HG03460 (cell line): ENCODE measurements around the gene PTPRT.

ENCODE experiments used
- ATAC-seq: cut with Tn5 transposase; IDR thresholded peaks from one replicate; pipeline ENCODE4 v1.9.1; 2021; ENCODE audit not compliant: unreplicated experiment

PTPRT gene

GRCh38 chr20:43028470-43028869 is 161.2 kb downstream of the PTPRT start:
- no peak for ATAC-seq

GRCh38 chr20:43023836-43024235 is 165.9 kb downstream of the PTPRT start:
- no peak for ATAC-seq

- no peak for ATAC-seq
Measured at GRCh38 chr20:43022568-43022967, 167.1 kb downstream of the PTPRT start.

- ATAC-seq, result no peak
Measured at GRCh38 chr20:43022081-43022480, 167.6 kb downstream of the PTPRT start.

GRCh38 chr20:43017241-43018030 is 172.3 kb downstream of the PTPRT start:
- ATAC-seq, result no peak

- ATAC-seq, result no peak
Measured at GRCh38 chr20:43016257-43016656, 173.4 kb downstream of the PTPRT start.

- ATAC-seq, result no peak
Measured at GRCh38 chr20:43015566-43015965, 174.1 kb downstream of the PTPRT start.

- ATAC-seq, result no peak
Measured at GRCh38 chr20:43014206-43014605, 175.5 kb downstream of the PTPRT start.

- ATAC-seq, result no peak
Measured at GRCh38 chr20:43011491-43011890, 178.2 kb downstream of the PTPRT start.

GRCh38 chr20:43009532-43009931 is 180.2 kb downstream of the PTPRT start:
- no peak for ATAC-seq

- ATAC-seq, result no peak
Measured at GRCh38 chr20:43007525-43007924, 182.2 kb downstream of the PTPRT start.

- no peak for ATAC-seq
Measured at GRCh38 chr20:43006651-43007375, 182.9 kb downstream of the PTPRT start.

GRCh38 chr20:43003318-43003944 is 186.3 kb downstream of the PTPRT start:
- no peak for ATAC-seq

GRCh38 chr20:42996141-42996540 is 193.6 kb downstream of the PTPRT start:
- ATAC-seq, result no peak

- ATAC-seq, result no peak
Measured at GRCh38 chr20:42988319-42988718, 201.4 kb downstream of the PTPRT start.

GRCh38 chr20:42987376-42988114 is 202.2 kb downstream of the PTPRT start:
- ATAC-seq, result no peak

- no peak for ATAC-seq
Measured at GRCh38 chr20:42986143-42986773, 203.4 kb downstream of the PTPRT start.

- no peak for ATAC-seq
Measured at GRCh38 chr20:42985628-42986027, 204.1 kb downstream of the PTPRT start.

- no peak for ATAC-seq
Measured at GRCh38 chr20:42982218-42982617, 207.5 kb downstream of the PTPRT start.

- ATAC-seq, result no peak
Measured at GRCh38 chr20:42981253-42981652, 208.5 kb downstream of the PTPRT start.

GRCh38 chr20:42979720-42980119 is 210.0 kb downstream of the PTPRT start:
- no peak for ATAC-seq
